LNCAP (cell line): ENCODE data around the gene TPMT.

Experiments used
- CTCF ChIP-seq: fragments of 450-650 bp; IDR thresholded peaks from 2 replicates; pipeline ENCODE4 v1.5.1; 2017; ENCODE audit warnings: mild to moderate bottlenecking

The TPMT gene

GRCh38 chr6:18090349-18090786, 64.5 kb downstream of the TPMT start:
- no peak for TF ChIP-seq CTCF

GRCh38 chr6:18088419-18089296, 66.2 kb downstream of the TPMT start:
- TF ChIP-seq CTCF, result no peak

DNA sequence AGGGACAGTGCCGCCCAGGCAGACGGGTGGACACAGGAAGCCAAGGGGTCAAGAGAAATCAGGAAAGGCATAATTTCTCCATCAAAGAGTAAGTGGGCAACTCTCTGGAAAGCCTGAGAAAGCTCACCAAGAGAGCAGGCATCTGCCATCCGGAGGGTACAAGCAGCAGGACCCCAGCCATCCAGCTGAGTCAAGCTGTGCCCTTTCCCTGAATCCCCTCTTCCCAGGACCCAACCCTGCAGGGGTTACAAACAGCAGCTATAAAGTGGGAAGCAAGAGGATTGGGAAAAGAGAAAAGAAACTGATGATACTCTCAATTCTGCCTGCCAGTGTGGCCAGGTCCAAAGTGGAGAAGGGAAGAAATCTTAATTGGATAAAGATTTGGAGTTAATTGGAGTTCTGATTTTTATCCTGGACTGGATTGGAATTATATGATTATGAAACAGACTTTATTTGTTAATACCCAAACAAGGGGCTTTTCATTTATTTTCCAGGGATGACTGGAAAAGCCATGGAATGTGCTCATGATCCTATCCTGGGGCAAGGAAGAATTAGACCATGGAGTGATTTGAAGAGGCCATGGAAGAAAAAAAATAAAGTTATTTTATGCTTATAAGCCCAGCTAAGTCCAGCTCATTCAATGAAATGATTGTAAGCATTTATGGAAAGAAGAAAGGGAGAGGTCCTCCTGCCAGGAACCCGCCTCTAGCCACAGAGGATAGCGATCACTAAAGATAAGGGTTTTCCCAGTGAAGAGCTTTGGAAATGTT, 67.3 kb downstream of the TPMT start:
- no peak for TF ChIP-seq CTCF

- no peak for TF ChIP-seq CTCF
Observed at GRCh38 chr6:18081025-18081668, 73.7 kb downstream of the TPMT start.

DNA sequence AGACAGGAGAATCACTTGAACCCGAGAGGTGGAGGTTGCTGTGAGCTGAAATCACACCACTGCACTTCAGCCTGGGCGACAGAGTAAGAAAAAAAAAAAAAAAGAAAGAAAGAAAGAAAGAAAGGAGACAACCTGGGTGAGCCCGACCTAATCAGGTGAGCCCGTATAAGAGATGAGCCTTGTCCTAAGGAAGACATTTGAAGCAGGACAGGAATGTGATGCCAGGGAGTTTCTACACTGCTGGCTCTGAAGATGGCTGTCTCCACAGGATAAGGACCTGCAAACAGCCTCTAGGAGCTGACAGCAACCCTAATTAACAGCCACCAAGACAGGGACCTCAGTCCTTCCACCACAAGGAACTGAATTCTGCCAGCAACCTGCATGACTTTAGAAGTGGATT, 74.3 kb downstream of the TPMT start:
- no peak for TF ChIP-seq CTCF

- no peak for TF ChIP-seq CTCF
Observed at GRCh38 chr6:18078866-18079265, 76.0 kb downstream of the TPMT start.
